ENCODE results near the gene PERM1.

GRCh38 chr1:963746-964525 is 18.0 kb downstream of the PERM1 start:
- no peak for TF ChIP-seq CTCF (conservative IDR thresholded peaks at IDR 0.05)
- no peak for TF ChIP-seq ZFX (IDR thresholded peaks at IDR 0.05)
